ENCODE measurements around the gene OSBPL6. TPM values are rescaled to one million over a fixed set of nuclear protein-coding genes. Genes with fewer than 3 reads are reported as not detected.

Gene OSBPL6
- total RNA-seq, 1 experiment from 2014 or later = 2.1 TPM

GRCh38 chr2:178328037-178328436 lies 133.7 kb downstream of the OSBPL6 start:
- no peak for DNase-seq (ENCODE audit: low read depth, low spot score)
- TF ChIP-seq TCF7L2 (IDR thresholded peaks at IDR 0.05; ENCODE audit: low read depth, low read length) (no peak), SIN3A (IDR thresholded peaks at IDR 0.05; ENCODE audit: borderline replicate concordance, insufficient read depth, low read depth, low read length) (no peak), POLR2AphosphoS5 (IDR thresholded peaks at IDR 0.05; ENCODE audit: low read depth, low read length) (no peak), REST (IDR thresholded peaks at IDR 0.05; ENCODE audit: insufficient read depth in 1 of 2, low read depth in 2 of 2, low read length in 1 of 2) (no peak)
- TF ChIP-seq, protein P1, sequence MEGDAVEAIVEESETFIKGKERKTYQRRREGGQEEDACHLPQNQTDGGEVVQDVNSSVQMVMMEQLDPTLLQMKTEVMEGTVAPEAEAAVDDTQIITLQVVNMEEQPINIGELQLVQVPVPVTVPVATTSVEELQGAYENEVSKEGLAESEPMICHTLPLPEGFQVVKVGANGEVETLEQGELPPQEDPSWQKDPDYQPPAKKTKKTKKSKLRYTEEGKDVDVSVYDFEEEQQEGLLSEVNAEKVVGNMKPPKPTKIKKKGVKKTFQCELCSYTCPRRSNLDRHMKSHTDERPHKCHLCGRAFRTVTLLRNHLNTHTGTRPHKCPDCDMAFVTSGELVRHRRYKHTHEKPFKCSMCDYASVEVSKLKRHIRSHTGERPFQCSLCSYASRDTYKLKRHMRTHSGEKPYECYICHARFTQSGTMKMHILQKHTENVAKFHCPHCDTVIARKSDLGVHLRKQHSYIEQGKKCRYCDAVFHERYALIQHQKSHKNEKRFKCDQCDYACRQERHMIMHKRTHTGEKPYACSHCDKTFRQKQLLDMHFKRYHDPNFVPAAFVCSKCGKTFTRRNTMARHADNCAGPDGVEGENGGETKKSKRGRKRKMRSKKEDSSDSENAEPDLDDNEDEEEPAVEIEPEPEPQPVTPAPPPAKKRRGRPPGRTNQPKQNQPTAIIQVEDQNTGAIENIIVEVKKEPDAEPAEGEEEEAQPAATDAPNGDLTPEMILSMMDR (IDR thresholded peaks at IDR 0.05) = no peak
- Histone ChIP-seq H3K27me3 (ENCODE audit: control insufficient read depth, insufficient read depth, low read length) (no peaks in the 10 kb centered on the region), H3K4me3 (ENCODE audit: low read depth in 2 of 2, low read length in 2 of 2) (no peak overlapping the region), H3K9me3 (ENCODE audit: control insufficient read depth, insufficient read depth, low read depth, low read length) (no peaks in the 10 kb centered on the region), H3K4me1 (ENCODE audit: control insufficient read depth, insufficient read depth, low read length) (no peaks in the 10 kb centered on the region), H3K27ac (ENCODE audit: low read length) (no peak overlapping the region), H3K36me3 (ENCODE audit: control insufficient read depth, insufficient read depth, low read length) (no peaks in the 10 kb centered on the region)
- POLR2A ChIA-PET = no interaction called here
- no peak for ATAC-seq
- CTCF ChIA-PET = no interaction called here
- no TSS peak for BruUV-seq (replicated peaks)
- in situ Hi-C loops (cut with HindIII; ENCODE audit: low pct_unique_long_range_greater_than_20kb, low sequenced_read_pairs) (no loop called here), intact Hi-C loops (cut with micrococcal nuclease; ENCODE audit: unreplicated experiment) (no loop called here)

GRCh38 chr2:178330175-178331017 lies 136.1 kb downstream of the OSBPL6 start:
- in situ Hi-C loops (cut with HindIII; ENCODE audit: low pct_unique_long_range_greater_than_20kb, low sequenced_read_pairs) = no loop called here
- no peaks in the 10 kb centered on the region for H3K9me3 ChIP-seq (ENCODE audit: control insufficient read depth, insufficient read depth, low read depth, low read length)
- TF ChIP-seq SIN3A (IDR thresholded peaks at IDR 0.05; ENCODE audit: borderline replicate concordance, insufficient read depth, low read depth, low read length) (no peak), REST (IDR thresholded peaks at IDR 0.05; ENCODE audit: insufficient read depth in 1 of 2, low read depth in 2 of 2, low read length in 1 of 2) (no peak), TCF7L2 (IDR thresholded peaks at IDR 0.05; ENCODE audit: low read depth, low read length) (no peak)
- H3K27me3 ChIP-seq (ENCODE audit: control insufficient read depth, insufficient read depth, low read length) = 0 out of 2 replicates have a peak, but pooled peaks cover 2% of the 10 kb centered on the region
- no peak overlapping the region for H3K27ac ChIP-seq (ENCODE audit: low read length)
- H3K36me3 ChIP-seq (ENCODE audit: control insufficient read depth, insufficient read depth, low read length) = no peaks in the 10 kb centered on the region
- H3K4me1 ChIP-seq (ENCODE audit: control insufficient read depth, insufficient read depth, low read length) = no peaks in the 10 kb centered on the region
- POLR2A ChIA-PET = no interaction called here
- H3K4me3 ChIP-seq (ENCODE audit: low read depth in 2 of 2, low read length in 2 of 2) = no peak overlapping the region
- intact Hi-C loops (cut with micrococcal nuclease; ENCODE audit: unreplicated experiment) = no loop called here
- DNase-seq (ENCODE audit: low read depth, low spot score) (no peak), ATAC-seq (no peak)
- BruUV-seq (replicated peaks) = no TSS peak
- CTCF ChIA-PET = no interaction called here

All from Panc1 (cell line).